IMR-90 (cell line): Measurements from ENCODE around the gene ARPIN. TPM values are rescaled to one million over a fixed set of nuclear protein-coding genes. Genes with fewer than 3 reads are reported as not detected.

Source experiments
- ATAC-seq: fragments of 200-7000 bp; cut with Tn5 transposase; 2 replicates; pipeline ENCODE4 v1.9.1; 2020; ENCODE audit warnings: low read depth, mild to moderate bottlenecking, moderate library complexity
- BruUV-seq: library from RNA; stranded (reverse); fragments of 400-500 nt; replicated peaks from 2 replicates; lab custom pipeline; 2021; lab: Mats Ljungman, UMichigan
- CTCF ChIA-PET: fragments of 300-600 bp; formaldehyde crosslinking; extraction: SDS; loops from one replicate; lab custom pipeline; 2021; ENCODE audit warnings: antibody characterized with exemption; lab: Yijun Ruan, JAX
- POLR2A ChIA-PET: fragments of 300-600 bp; sonication (Branson Sonifier 250); formaldehyde crosslinking; loops from one replicate; lab custom pipeline; 2022; ENCODE audit warnings: antibody characterized with exemption; ENCODE audit not compliant: unreplicated experiment; lab: Charles Lee
- DNase-seq: peaks from one replicate; pipeline ENCODE4 v3.0.0; 2013
- H2AFZ ChIP-seq: replicated peaks from 2 replicates; pipeline ENCODE3; 2013; ENCODE audit warnings: low read length, mild to moderate bottlenecking; ENCODE audit not compliant: poor library complexity
- H2AK5ac ChIP-seq: 2 replicates; pipeline ENCODE4 v1.6.1; 2013; ENCODE audit warnings: low read depth, low read length, inconsistent platforms
- H2AK9ac ChIP-seq: replicated peaks from 2 replicates; pipeline ENCODE3; 2013; ENCODE audit warnings: mild to moderate bottlenecking, low read depth, low read length, moderate library complexity; ENCODE audit not compliant: poor library complexity
- H2BK120ac ChIP-seq: 2 replicates; pipeline ENCODE4 v1.6.1; 2013; ENCODE audit warnings: low read depth, low read length, inconsistent platforms
- H2BK15ac ChIP-seq: 3 replicates; pipeline ENCODE4 v1.6.1; 2013; ENCODE audit warnings: low read depth, low read length, inconsistent platforms
- H2BK20ac ChIP-seq: 2 replicates; pipeline ENCODE4 v1.6.1; 2013; ENCODE audit warnings: low read depth, mild to moderate bottlenecking, inconsistent platforms, low read length, moderate library complexity
- H2BK5ac ChIP-seq: 2 replicates; pipeline ENCODE4 v1.6.1; 2013; ENCODE audit warnings: mild to moderate bottlenecking, low read depth, low read length, inconsistent platforms; ENCODE audit not compliant: poor library complexity, severe bottlenecking
- H3K14ac ChIP-seq: replicated peaks from 2 replicates; pipeline ENCODE4 v1.6.1; 2013; ENCODE audit warnings: low read depth, low read length, inconsistent platforms
- H3K18ac ChIP-seq: 2 replicates; pipeline ENCODE4 v1.6.1; 2013; ENCODE audit warnings: low read depth, low read length, control low read depth
- H3K23ac ChIP-seq: 2 replicates; pipeline ENCODE4 v1.6.1; 2013; ENCODE audit warnings: low read depth, low read length, inconsistent platforms
- H3K27ac ChIP-seq: 2 replicates; pipeline ENCODE4 v1.5.1; 2013; ENCODE audit warnings: mild to moderate bottlenecking, control low read depth, low read length; ENCODE audit not compliant: insufficient read depth
- H3K27me3 ChIP-seq: 2 replicates; pipeline ENCODE4 v1.6.1; 2013; ENCODE audit warnings: low read length; ENCODE audit not compliant: control insufficient read depth, insufficient read depth
- H3K36me3 ChIP-seq: 2 replicates; pipeline ENCODE4 v1.6.1; 2013; ENCODE audit warnings: low read length, mixed read lengths; ENCODE audit not compliant: control insufficient read depth, insufficient read depth
- H3K4ac ChIP-seq: 2 replicates; pipeline ENCODE4 v1.6.1; 2013; ENCODE audit warnings: low read depth, low read length, inconsistent platforms
- H3K4me1 ChIP-seq: 2 replicates; pipeline ENCODE4 v1.6.1; 2013; ENCODE audit warnings: low read length, mixed read lengths; ENCODE audit not compliant: control insufficient read depth, insufficient read depth
- H3K4me2 ChIP-seq: 2 replicates; pipeline ENCODE4 v1.6.1; 2013; ENCODE audit warnings: low read depth, mild to moderate bottlenecking, control low read depth, low read length, moderate library complexity
- H3K4me3 ChIP-seq: 2 replicates; pipeline ENCODE4 v1.5.1; 2013; ENCODE audit warnings: low read depth, mild to moderate bottlenecking, control low read depth, low read length, moderate library complexity; ENCODE audit not compliant: insufficient read depth
- H3K56ac ChIP-seq: 2 replicates; pipeline ENCODE4 v1.6.1; 2013; ENCODE audit warnings: low read length, inconsistent platforms; ENCODE audit not compliant: insufficient read depth; ENCODE audit errors: extremely low read depth
- H3K79me1 ChIP-seq, 2 experiments: 2 replicates each; pipeline ENCODE4 v1.6.1; 2013; ENCODE audit warnings: low read length in 2 of 2, inconsistent platforms in 1 of 2, low read depth in 1 of 2
- H3K9ac ChIP-seq: 2 replicates; pipeline ENCODE4 v1.6.1; 2013; ENCODE audit warnings: low read depth, low read length, control low read depth
- H3K9me1 ChIP-seq: 2 replicates; pipeline ENCODE4 v1.6.1; 2013; ENCODE audit warnings: low read length, inconsistent platforms; ENCODE audit not compliant: insufficient read depth
- H3K9me3 ChIP-seq: 2 replicates; pipeline ENCODE4 v1.6.1; 2013; ENCODE audit warnings: low read length; ENCODE audit not compliant: control insufficient read depth, insufficient read depth
- H4K20me1 ChIP-seq: 2 replicates; pipeline ENCODE4 v1.6.1; 2013; ENCODE audit warnings: low read length, inconsistent platforms; ENCODE audit not compliant: insufficient read depth
- H4K5ac ChIP-seq: 2 replicates; pipeline ENCODE4 v1.6.1; 2013; ENCODE audit warnings: mild to moderate bottlenecking, low read depth, low read length, control low read depth
- H4K8ac ChIP-seq, 2 experiments: 2 replicates each; pipeline ENCODE4 v1.6.1; 2013; ENCODE audit warnings: low read depth in 2 of 2, low read length in 2 of 2, control low read depth in 1 of 2, inconsistent platforms in 1 of 2
- H4K91ac ChIP-seq: 2 replicates; pipeline ENCODE4 v1.6.1; 2013; ENCODE audit warnings: low read depth, low read length, inconsistent platforms; ENCODE audit not compliant: insufficient read depth
- CTCF ChIP-seq: conservative IDR thresholded peaks from 2 replicates; pipeline ENCODE4 v1.5.1; 2012; ENCODE audit warnings: mild to moderate bottlenecking, low read depth, low read length, improper control_type of control experiment
- FOS ChIP-seq: fragments of 150-350 bp; IDR thresholded peaks from 2 replicates; pipeline ENCODE4 v1.6.1; 2016; ENCODE audit warnings: low read depth, low read length
- WGBS, 2 experiments: methylation state at CpG; one replicate each; pipeline versions ENCODE4 v1.1.5 to v1.1.7; 2013; ENCODE audit warnings: missing lambda C conversion rate in 2 of 2; ENCODE audit not compliant: insufficient read length in 1 of 2; ENCODE audit errors: extremely low coverage in 2 of 2; 5-methylcytosine and 5-hydroxymethylcytosine counted together
- dilution Hi-C: fragments of 300-500 bp; cut with HindIII; formaldehyde crosslinking; loops from one replicate; pipeline ENCODE4 v1.14.3; 2018; ENCODE audit warnings: low sequenced_read_pairs; ENCODE audit not compliant: unreplicated experiment
- in situ Hi-C: fragments of 300-500 bp; cut with MboI; formaldehyde crosslinking; loops from 3 replicates; pipeline ENCODE4 v1.14.3; 2019; ENCODE audit warnings: low sequenced_read_pairs, inconsistent platforms, mixed read lengths
- intact Hi-C: fragments of 100-400 bp; cut with micrococcal nuclease; formaldehyde crosslinking; loops from 2 replicates; pipeline ENCODE4 v1.10.0; 2022
- polyA plus RNA-seq, 3 experiments: library from polyadenylated mRNA; depleted of rRNA; stranded (reverse); fragments of >200 nt; gene quantifications; 2 replicates each; pipeline ENCODE4 v1.2.3, GENCODE V29; 2012; ENCODE audit warnings: low replicate concordance in 1 of 3
- total RNA-seq: library from RNA; depleted of rRNA; stranded (reverse); fragments of >200 nt; gene quantifications from 2 replicates; pipeline ENCODE4 v1.2.3, GENCODE V29; 2012

The ARPIN gene
- total and polyA plus RNA-seq, 2 of the 4 experiments (the other 2 are of a cell fraction): 3.9 to 8.8 TPM

GRCh38 chr15:89926158-89926557 lies 13.4 kb upstream of the ARPIN start:
- Histone ChIP-seq H3K14ac (no peak overlapping the region), H3K9ac (no peak overlapping the region), H2AK5ac (no peak overlapping the region), H3K4ac (no peak overlapping the region), H4K8ac (no peak overlapping the region), H4K91ac (no peak overlapping the region), H3K9me3 (no peaks in the 10 kb centered on the region), H2BK5ac (no peak overlapping the region), H2AK9ac (no peak overlapping the region), H3K36me3 (no peaks in the 10 kb centered on the region), H3K4me2 (no peak overlapping the region), H2BK20ac (no peak overlapping the region), H3K18ac (no peak overlapping the region), H3K56ac (no peak overlapping the region), H2BK120ac (no peak overlapping the region), H3K4me3 (no peak overlapping the region), H3K9me1 (no peaks in the 10 kb centered on the region), H4K5ac (no peak overlapping the region), H4K20me1 (no peaks in the 10 kb centered on the region), H2AFZ (no peak overlapping the region), H3K27ac (no peak overlapping the region), H3K27me3 (peaks cover 15% of the 10 kb centered on the region), H2BK15ac (no peak overlapping the region), H3K79me1 (no peaks in the 10 kb centered on the region), H3K23ac (no peak overlapping the region), H3K4me1 (no peaks in the 10 kb centered on the region)
- dilution Hi-C loops (no loop called here), in situ Hi-C loops (no loop called here), intact Hi-C loops (no loop called here)
- no peak for ATAC-seq
- TF ChIP-seq CTCF: no peak
- TF ChIP-seq FOS: no peak
- POLR2A ChIA-PET: no interaction called here
- BruUV-seq: no TSS peak
- no peak for DNase-seq
- CTCF ChIA-PET: no interaction called here
- WGBS, 2 experiments: no CpG with 5 or more reads among the region's 2 CpGs
